ENCODE results near the gene C4orf50. TPM values are rescaled to one million over a fixed set of nuclear protein-coding genes. Genes with fewer than 3 reads are reported as not detected.
A peak's percentile ranks its signal among the peaks of the same experiment; 100 is the strongest.

Gene C4orf50
- total and polyA plus RNA-seq, 2 experiments from 2014 or later = 0.06 to 0.31 TPM

DNA sequence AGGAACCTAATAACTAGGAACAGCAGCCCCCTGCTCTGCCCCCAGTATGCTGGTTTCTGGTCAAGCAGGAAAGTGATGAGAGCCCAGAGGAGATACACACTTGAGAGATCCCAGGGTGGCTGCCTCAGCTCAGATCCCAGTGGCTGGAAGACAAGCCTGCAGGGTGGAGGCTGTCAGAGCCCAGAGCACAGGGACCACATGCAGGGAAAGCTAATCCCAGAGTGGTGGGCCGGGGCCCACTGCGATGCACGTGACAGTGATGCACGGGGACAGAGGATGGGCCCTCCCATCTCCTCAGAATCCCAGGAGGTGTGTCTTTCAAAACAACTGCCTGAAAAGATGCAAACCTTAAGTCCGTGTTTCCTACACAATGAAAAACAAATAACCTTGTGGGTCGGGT is 96.2 kb downstream of the C4orf50 start:
- H3K4me2 ChIP-seq = no peak overlapping the region
- H2AFZ ChIP-seq = no peak overlapping the region
- Mint-ChIP-seq H3K27me3 (ENCODE audit: insufficient read depth, low read depth, poor library complexity) (peaks cover 13% of the 10 kb centered on the region), H3K4me1 (peaks cover 24% of the 10 kb centered on the region), H3K36me3 (ENCODE audit: low read depth) (no peaks in the 10 kb centered on the region), H3K27ac (no peak overlapping the region), H3K9me3 (no peaks in the 10 kb centered on the region), H3K4me3 (no peak overlapping the region)
- no peaks in the 10 kb centered on the region for H3K9me2 ChIP-seq (ENCODE audit: insufficient read depth)
- H4K20me1 ChIP-seq (replicated peaks; ENCODE audit: insufficient read depth) = no peaks in the 10 kb centered on the region
- H3K79me2 ChIP-seq (replicated peaks; ENCODE audit: insufficient read depth) = no peaks in the 10 kb centered on the region
- H3K36me3 ChIP-seq (ENCODE audit: insufficient read depth) = no peaks in the 10 kb centered on the region
- DNase-seq (ENCODE audit: low spot score) (no peak), ATAC-seq (peak; percentile 21; the same call in 2 of the 3 replicates)
- H3F3A ChIP-seq (replicated peaks; ENCODE audit: low read depth) = no peaks in the 10 kb centered on the region
- no peak overlapping the region for H3K27ac ChIP-seq (ENCODE audit: low read depth)
- TF ChIP-seq, protein P1, sequence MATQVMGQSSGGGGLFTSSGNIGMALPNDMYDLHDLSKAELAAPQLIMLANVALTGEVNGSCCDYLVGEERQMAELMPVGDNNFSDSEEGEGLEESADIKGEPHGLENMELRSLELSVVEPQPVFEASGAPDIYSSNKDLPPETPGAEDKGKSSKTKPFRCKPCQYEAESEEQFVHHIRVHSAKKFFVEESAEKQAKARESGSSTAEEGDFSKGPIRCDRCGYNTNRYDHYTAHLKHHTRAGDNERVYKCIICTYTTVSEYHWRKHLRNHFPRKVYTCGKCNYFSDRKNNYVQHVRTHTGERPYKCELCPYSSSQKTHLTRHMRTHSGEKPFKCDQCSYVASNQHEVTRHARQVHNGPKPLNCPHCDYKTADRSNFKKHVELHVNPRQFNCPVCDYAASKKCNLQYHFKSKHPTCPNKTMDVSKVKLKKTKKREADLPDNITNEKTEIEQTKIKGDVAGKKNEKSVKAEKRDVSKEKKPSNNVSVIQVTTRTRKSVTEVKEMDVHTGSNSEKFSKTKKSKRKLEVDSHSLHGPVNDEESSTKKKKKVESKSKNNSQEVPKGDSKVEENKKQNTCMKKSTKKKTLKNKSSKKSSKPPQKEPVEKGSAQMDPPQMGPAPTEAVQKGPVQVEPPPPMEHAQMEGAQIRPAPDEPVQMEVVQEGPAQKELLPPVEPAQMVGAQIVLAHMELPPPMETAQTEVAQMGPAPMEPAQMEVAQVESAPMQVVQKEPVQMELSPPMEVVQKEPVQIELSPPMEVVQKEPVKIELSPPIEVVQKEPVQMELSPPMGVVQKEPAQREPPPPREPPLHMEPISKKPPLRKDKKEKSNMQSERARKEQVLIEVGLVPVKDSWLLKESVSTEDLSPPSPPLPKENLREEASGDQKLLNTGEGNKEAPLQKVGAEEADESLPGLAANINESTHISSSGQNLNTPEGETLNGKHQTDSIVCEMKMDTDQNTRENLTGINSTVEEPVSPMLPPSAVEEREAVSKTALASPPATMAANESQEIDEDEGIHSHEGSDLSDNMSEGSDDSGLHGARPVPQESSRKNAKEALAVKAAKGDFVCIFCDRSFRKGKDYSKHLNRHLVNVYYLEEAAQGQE (IDR thresholded peaks at IDR 0.05; ENCODE audit: unreplicated experiment) = no peak
- TF ChIP-seq ZNF331 (CRISPR knock-in tag; IDR thresholded peaks at IDR 0.05; ENCODE audit: low read depth) (no peak), JUNB (IDR thresholded peaks at IDR 0.05; ENCODE audit: unreplicated experiment) (no peak), EZH2phosphoT487 (IDR thresholded peaks at IDR 0.05; ENCODE audit: unreplicated experiment) (no peak), NANOG (IDR thresholded peaks at IDR 0.05; ENCODE audit: borderline replicate concordance) (no peak), CREB1 (CRISPR knock-in tag; IDR thresholded peaks at IDR 0.05; ENCODE audit: low read depth) (no peak), STAT1 (IDR thresholded peaks at IDR 0.05; ENCODE audit: unreplicated experiment) (no peak), EZH2 (IDR thresholded peaks at IDR 0.05; ENCODE audit: low read depth, unreplicated experiment) (no peak), POLR2AphosphoS5 (IDR thresholded peaks at IDR 0.05; ENCODE audit: low read depth) (no peak)
- TF ChIP-seq, protein P2, sequence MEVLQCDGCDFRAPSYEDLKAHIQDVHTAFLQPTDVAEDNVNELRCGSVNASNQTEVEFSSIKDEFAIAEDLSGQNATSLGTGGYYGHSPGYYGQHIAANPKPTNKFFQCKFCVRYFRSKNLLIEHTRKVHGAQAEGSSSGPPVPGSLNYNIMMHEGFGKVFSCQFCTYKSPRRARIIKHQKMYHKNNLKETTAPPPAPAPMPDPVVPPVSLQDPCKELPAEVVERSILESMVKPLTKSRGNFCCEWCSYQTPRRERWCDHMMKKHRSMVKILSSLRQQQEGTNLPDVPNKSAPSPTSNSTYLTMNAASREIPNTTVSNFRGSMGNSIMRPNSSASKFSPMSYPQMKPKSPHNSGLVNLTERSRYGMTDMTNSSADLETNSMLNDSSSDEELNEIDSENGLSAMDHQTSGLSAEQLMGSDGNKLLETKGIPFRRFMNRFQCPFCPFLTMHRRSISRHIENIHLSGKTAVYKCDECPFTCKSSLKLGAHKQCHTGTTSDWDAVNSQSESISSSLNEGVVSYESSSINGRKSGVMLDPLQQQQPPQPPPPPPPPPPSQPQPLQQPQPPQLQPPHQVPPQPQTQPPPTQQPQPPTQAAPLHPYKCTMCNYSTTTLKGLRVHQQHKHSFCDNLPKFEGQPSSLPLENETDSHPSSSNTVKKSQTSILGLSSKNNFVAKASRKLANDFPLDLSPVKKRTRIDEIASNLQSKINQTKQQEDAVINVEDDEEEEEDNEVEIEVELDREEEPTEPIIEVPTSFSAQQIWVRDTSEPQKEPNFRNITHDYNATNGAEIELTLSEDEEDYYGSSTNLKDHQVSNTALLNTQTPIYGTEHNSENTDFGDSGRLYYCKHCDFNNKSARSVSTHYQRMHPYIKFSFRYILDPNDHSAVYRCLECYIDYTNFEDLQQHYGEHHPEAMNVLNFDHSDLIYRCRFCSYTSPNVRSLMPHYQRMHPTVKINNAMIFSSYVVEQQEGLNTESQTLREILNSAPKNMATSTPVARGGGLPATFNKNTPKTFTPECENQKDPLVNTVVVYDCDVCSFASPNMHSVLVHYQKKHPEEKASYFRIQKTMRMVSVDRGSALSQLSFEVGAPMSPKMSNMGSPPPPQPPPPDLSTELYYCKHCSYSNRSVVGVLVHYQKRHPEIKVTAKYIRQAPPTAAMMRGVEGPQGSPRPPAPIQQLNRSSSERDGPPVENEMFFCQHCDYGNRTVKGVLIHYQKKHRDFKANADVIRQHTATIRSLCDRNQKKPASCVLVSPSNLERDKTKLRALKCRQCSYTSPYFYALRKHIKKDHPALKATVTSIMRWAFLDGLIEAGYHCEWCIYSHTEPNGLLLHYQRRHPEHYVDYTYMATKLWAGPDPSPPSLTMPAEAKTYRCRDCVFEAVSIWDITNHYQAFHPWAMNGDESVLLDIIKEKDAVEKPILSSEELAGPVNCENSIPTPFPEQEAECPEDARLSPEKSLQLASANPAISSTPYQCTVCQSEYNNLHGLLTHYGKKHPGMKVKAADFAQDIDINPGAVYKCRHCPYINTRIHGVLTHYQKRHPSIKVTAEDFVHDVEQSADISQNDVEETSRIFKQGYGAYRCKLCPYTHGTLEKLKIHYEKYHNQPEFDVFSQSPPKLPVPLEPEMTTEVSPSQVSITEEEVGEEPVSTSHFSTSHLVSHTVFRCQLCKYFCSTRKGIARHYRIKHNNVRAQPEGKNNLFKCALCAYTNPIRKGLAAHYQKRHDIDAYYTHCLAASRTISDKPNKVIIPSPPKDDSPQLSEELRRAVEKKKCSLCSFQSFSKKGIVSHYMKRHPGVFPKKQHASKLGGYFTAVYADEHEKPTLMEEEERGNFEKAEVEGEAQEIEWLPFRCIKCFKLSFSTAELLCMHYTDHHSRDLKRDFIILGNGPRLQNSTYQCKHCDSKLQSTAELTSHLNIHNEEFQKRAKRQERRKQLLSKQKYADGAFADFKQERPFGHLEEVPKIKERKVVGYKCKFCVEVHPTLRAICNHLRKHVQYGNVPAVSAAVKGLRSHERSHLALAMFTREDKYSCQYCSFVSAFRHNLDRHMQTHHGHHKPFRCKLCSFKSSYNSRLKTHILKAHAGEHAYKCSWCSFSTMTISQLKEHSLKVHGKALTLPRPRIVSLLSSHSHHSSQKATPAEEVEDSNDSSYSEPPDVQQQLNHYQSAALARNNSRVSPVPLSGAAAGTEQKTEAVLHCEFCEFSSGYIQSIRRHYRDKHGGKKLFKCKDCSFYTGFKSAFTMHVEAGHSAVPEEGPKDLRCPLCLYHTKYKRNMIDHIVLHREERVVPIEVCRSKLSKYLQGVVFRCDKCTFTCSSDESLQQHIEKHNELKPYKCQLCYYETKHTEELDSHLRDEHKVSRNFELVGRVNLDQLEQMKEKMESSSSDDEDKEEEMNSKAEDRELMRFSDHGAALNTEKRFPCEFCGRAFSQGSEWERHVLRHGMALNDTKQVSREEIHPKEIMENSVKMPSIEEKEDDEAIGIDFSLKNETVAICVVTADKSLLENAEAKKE (CRISPR knock-in tag; IDR thresholded peaks at IDR 0.05) = no peak
- TF ChIP-seq, protein P3, sequence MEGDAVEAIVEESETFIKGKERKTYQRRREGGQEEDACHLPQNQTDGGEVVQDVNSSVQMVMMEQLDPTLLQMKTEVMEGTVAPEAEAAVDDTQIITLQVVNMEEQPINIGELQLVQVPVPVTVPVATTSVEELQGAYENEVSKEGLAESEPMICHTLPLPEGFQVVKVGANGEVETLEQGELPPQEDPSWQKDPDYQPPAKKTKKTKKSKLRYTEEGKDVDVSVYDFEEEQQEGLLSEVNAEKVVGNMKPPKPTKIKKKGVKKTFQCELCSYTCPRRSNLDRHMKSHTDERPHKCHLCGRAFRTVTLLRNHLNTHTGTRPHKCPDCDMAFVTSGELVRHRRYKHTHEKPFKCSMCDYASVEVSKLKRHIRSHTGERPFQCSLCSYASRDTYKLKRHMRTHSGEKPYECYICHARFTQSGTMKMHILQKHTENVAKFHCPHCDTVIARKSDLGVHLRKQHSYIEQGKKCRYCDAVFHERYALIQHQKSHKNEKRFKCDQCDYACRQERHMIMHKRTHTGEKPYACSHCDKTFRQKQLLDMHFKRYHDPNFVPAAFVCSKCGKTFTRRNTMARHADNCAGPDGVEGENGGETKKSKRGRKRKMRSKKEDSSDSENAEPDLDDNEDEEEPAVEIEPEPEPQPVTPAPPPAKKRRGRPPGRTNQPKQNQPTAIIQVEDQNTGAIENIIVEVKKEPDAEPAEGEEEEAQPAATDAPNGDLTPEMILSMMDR (conservative IDR thresholded peaks at IDR 0.05; ENCODE audit: low read depth in 2 of 2) = no peak
- no peaks in the 10 kb centered on the region for H3K4me1 ChIP-seq (ENCODE audit: insufficient read depth)
- no peak overlapping the region for H3K4me3 ChIP-seq
- no peaks in the 10 kb centered on the region for H3K27me3 ChIP-seq (ENCODE audit: insufficient read depth)

All from GM23338 (cell line).